Measurements from ENCODE around the gene PTPRN2. TPM values are rescaled to one million over a fixed set of nuclear protein-coding genes. Genes with fewer than 3 reads are reported as not detected.
A peak's percentile ranks its signal among the peaks of the same experiment; 100 is the strongest.

The PTPRN2 gene
- total RNA-seq, 1 experiment from 2014 or later, result 1.1 TPM

- no peak overlapping the region for H3K4me3 ChIP-seq (ENCODE audit: low read depth in 2 of 2, low read length in 2 of 2)
- TF ChIP-seq TCF7L2 (IDR thresholded peaks at IDR 0.05; ENCODE audit: low read depth, low read length), result no peak
- no peak for TF ChIP-seq REST (IDR thresholded peaks at IDR 0.05; ENCODE audit: insufficient read depth in 1 of 2, low read depth in 2 of 2, low read length in 1 of 2)
- no peak for TF ChIP-seq POLR2AphosphoS5 (IDR thresholded peaks at IDR 0.05; ENCODE audit: low read depth, low read length)
- no peak for TF ChIP-seq SIN3A (IDR thresholded peaks at IDR 0.05; ENCODE audit: borderline replicate concordance, insufficient read depth, low read depth, low read length)
- no peak for TF ChIP-seq CTCF (IDR thresholded peaks at IDR 0.05)
- in situ Hi-C loops (cut with HindIII; ENCODE audit: low pct_unique_long_range_greater_than_20kb, low sequenced_read_pairs) (no loop called here), intact Hi-C loops (cut with micrococcal nuclease; ENCODE audit: unreplicated experiment) (no loop called here)
- ChIA-PET CTCF (no interaction called here), POLR2A (no interaction called here)
- no peaks in the 10 kb centered on the region for H3K4me1 ChIP-seq (ENCODE audit: control insufficient read depth, insufficient read depth, low read length)
- no peaks in the 10 kb centered on the region for H3K9me3 ChIP-seq (ENCODE audit: control insufficient read depth, insufficient read depth, low read depth, low read length)
- H3K36me3 ChIP-seq (ENCODE audit: control insufficient read depth, insufficient read depth, low read length), result no peaks in the 10 kb centered on the region
- BruUV-seq (replicated peaks), result no TSS peak
- H3K27ac ChIP-seq (ENCODE audit: low read length), result no peak overlapping the region
- H3K27me3 ChIP-seq (ENCODE audit: control insufficient read depth, insufficient read depth, low read length), result no peaks in the 10 kb centered on the region; the same call in 1 of the 2 replicates
- no peak for DNase-seq (ENCODE audit: low read depth, low spot score)
- peak; percentile 73; the same call in 1 of the 2 replicates for ATAC-seq
Measured at GRCh38 chr7:158270106-158270775, 317.4 kb downstream of the PTPRN2 start.

GRCh38 chr7:158268816-158269535, 318.6 kb downstream of the PTPRN2 start:
- intact Hi-C loops (cut with micrococcal nuclease; ENCODE audit: unreplicated experiment) (no loop called here), in situ Hi-C loops (cut with HindIII; ENCODE audit: low pct_unique_long_range_greater_than_20kb, low sequenced_read_pairs) (no loop called here)
- no peaks in the 10 kb centered on the region for H3K4me1 ChIP-seq (ENCODE audit: control insufficient read depth, insufficient read depth, low read length)
- no peaks in the 10 kb centered on the region; the same call in 1 of the 2 replicates for H3K27me3 ChIP-seq (ENCODE audit: control insufficient read depth, insufficient read depth, low read length)
- BruUV-seq (replicated peaks), result no TSS peak
- ATAC-seq, result no peak
- H3K27ac ChIP-seq (ENCODE audit: low read length), result no peak overlapping the region
- no peak overlapping the region for H3K4me3 ChIP-seq (ENCODE audit: low read depth in 2 of 2, low read length in 2 of 2)
- TF ChIP-seq REST (IDR thresholded peaks at IDR 0.05; ENCODE audit: insufficient read depth in 1 of 2, low read depth in 2 of 2, low read length in 1 of 2), result no peak
- ChIA-PET POLR2A (no interaction called here), CTCF (no interaction called here)
- no peaks in the 10 kb centered on the region for H3K9me3 ChIP-seq (ENCODE audit: control insufficient read depth, insufficient read depth, low read depth, low read length)
- no peaks in the 10 kb centered on the region for H3K36me3 ChIP-seq (ENCODE audit: control insufficient read depth, insufficient read depth, low read length)
- no peak for DNase-seq (ENCODE audit: low read depth, low spot score)
